Measurements from ENCODE around the gene KRTAP5-10. TPM values are rescaled to one million over a fixed set of nuclear protein-coding genes. Genes with fewer than 3 reads are reported as not detected.
"Not testable (repeated sequence)": the region's sequence is repeated elsewhere in the genome, so short reads cannot be mapped to it uniquely, and the experiment has no call there.

Gene KRTAP5-10
- total RNA-seq, 1 donor = not detected

- H3K4me1 ChIP-seq (ENCODE audit: insufficient read depth, low read length); H3K9me3 ChIP-seq (ENCODE audit: low read depth, low read length); H3K27me3 ChIP-seq (ENCODE audit: insufficient read depth, low read length); H3K4me3 ChIP-seq (ENCODE audit: low read length): not testable (repeated sequence)
Observed at GRCh38 chr11:71604798-71605488, 39.6 kb downstream of the KRTAP5-10 start.

GRCh38 chr11:71606853-71607519 is 41.6 kb downstream of the KRTAP5-10 start:
- H3K27me3 ChIP-seq (ENCODE audit: insufficient read depth, low read length); H3K4me1 ChIP-seq (ENCODE audit: insufficient read depth, low read length); H3K4me3 ChIP-seq (ENCODE audit: low read length); H3K9me3 ChIP-seq (ENCODE audit: low read depth, low read length): not testable (repeated sequence)

- not testable (repeated sequence) for H3K4me3 ChIP-seq (ENCODE audit: low read length); H3K4me1 ChIP-seq (ENCODE audit: insufficient read depth, low read length)
Observed at GRCh38 chr11:71607520-71608216, 42.3 kb downstream of the KRTAP5-10 start.

GRCh38 chr11:71608272-71608671 is 42.9 kb downstream of the KRTAP5-10 start:
- H3K27me3 ChIP-seq (ENCODE audit: insufficient read depth, low read length); H3K4me3 ChIP-seq (ENCODE audit: low read length); H3K4me1 ChIP-seq (ENCODE audit: insufficient read depth, low read length); H3K9me3 ChIP-seq (ENCODE audit: low read depth, low read length): not testable (repeated sequence)

More at GRCh38 chr11:71607520-71608216, 42.3 kb downstream of the KRTAP5-10 start:
- not testable (repeated sequence) for H3K9me3 ChIP-seq (ENCODE audit: low read depth, low read length); H3K27me3 ChIP-seq (ENCODE audit: insufficient read depth, low read length)

- not testable (repeated sequence) for H3K4me1 ChIP-seq (ENCODE audit: insufficient read depth, low read length); H3K4me3 ChIP-seq (ENCODE audit: low read length); H3K9me3 ChIP-seq (ENCODE audit: low read depth, low read length); H3K27me3 ChIP-seq (ENCODE audit: insufficient read depth, low read length)
Observed at GRCh38 chr11:71611218-71611910, 46.0 kb downstream of the KRTAP5-10 start.

GRCh38 chr11:71613931-71614330 is 48.6 kb downstream of the KRTAP5-10 start:
- H3K4me1 ChIP-seq (ENCODE audit: insufficient read depth, low read length); H3K9me3 ChIP-seq (ENCODE audit: low read depth, low read length); H3K4me3 ChIP-seq (ENCODE audit: low read length); H3K27me3 ChIP-seq (ENCODE audit: insufficient read depth, low read length): not testable (repeated sequence)

- H3K9me3 ChIP-seq (ENCODE audit: low read depth, low read length); H3K4me3 ChIP-seq (ENCODE audit: low read length); H3K4me1 ChIP-seq (ENCODE audit: insufficient read depth, low read length); H3K27me3 ChIP-seq (ENCODE audit: insufficient read depth, low read length): not testable (repeated sequence)
Observed at GRCh38 chr11:71614366-71614917, 49.1 kb downstream of the KRTAP5-10 start.

- not testable (repeated sequence) for H3K4me3 ChIP-seq (ENCODE audit: low read length); H3K4me1 ChIP-seq (ENCODE audit: insufficient read depth, low read length); H3K9me3 ChIP-seq (ENCODE audit: low read depth, low read length); H3K27me3 ChIP-seq (ENCODE audit: insufficient read depth, low read length)
Observed at GRCh38 chr11:71615003-71615402, 49.6 kb downstream of the KRTAP5-10 start.

Other genes starting within 250 kb of the KRTAP5-10 start
- 5.4 TPM for gene DHCR7, start 117.2 kb upstream of the KRTAP5-10 start, total RNA-seq
- gene NADSYN1, start 112.4 kb upstream of the KRTAP5-10 start, total RNA-seq = 79.4 TPM
- gene KRTAP5-7, start 38.3 kb upstream of the KRTAP5-10 start, total RNA-seq = 0.10 TPM
- not detected for gene KRTAP5-8, start 27.5 kb upstream of the KRTAP5-10 start, total RNA-seq
- not detected for gene KRTAP5-9, start 17.1 kb upstream of the KRTAP5-10 start, total RNA-seq
- not detected for gene KRTAP5-11, start 17.3 kb downstream of the KRTAP5-10 start, total RNA-seq

Data from mononuclear cell (primary cell).